ENCODE data around the gene CD28. TPM values are rescaled to one million over a fixed set of nuclear protein-coding genes. Genes with fewer than 3 reads are reported as not detected.

Gene CD28
- total RNA-seq, 1 donor, result not detected

- DNase-seq (ENCODE audit: low read depth), result no peak
- TF ChIP-seq CTCF (IDR thresholded peaks at IDR 0.05; ENCODE audit: insufficient read depth, low read length), result no peak
- H3K4me3 ChIP-seq (ENCODE audit: low read depth, low read length), result no peak overlapping the region
Measured at GRCh38 chr2:203750346-203751068, 44.1 kb downstream of the CD28 start.

- no peak overlapping the region for H3K4me3 ChIP-seq (ENCODE audit: low read depth, low read length)
- TF ChIP-seq CTCF (IDR thresholded peaks at IDR 0.05; ENCODE audit: insufficient read depth, low read length), result no peak
- DNase-seq (ENCODE audit: low read depth), result peak; percentile 66
Measured at GRCh38 chr2:203751685-203752271, 45.3 kb downstream of the CD28 start.

GRCh38 chr2:203756161-203756560 is 49.7 kb downstream of the CD28 start:
- H3K4me3 ChIP-seq (ENCODE audit: low read depth, low read length), result no peak overlapping the region
- no peak for TF ChIP-seq CTCF (IDR thresholded peaks at IDR 0.05; ENCODE audit: insufficient read depth, low read length)
- no peak for DNase-seq (ENCODE audit: low read depth)

GRCh38 chr2:203758841-203759689 is 52.6 kb downstream of the CD28 start:
- H3K4me3 ChIP-seq (ENCODE audit: low read depth, low read length), result no peak overlapping the region
- no peak for TF ChIP-seq CTCF (IDR thresholded peaks at IDR 0.05; ENCODE audit: insufficient read depth, low read length)
- peak; percentile 64 for DNase-seq (ENCODE audit: low read depth)

- TF ChIP-seq CTCF (IDR thresholded peaks at IDR 0.05; ENCODE audit: insufficient read depth, low read length), result no peak
- H3K4me3 ChIP-seq (ENCODE audit: low read depth, low read length), result no peak overlapping the region
- DNase-seq (ENCODE audit: low read depth), result peak; percentile 57
Measured at GRCh38 chr2:203759690-203760365, 53.4 kb downstream of the CD28 start.

GRCh38 chr2:203761121-203761520 is 54.7 kb downstream of the CD28 start:
- DNase-seq (ENCODE audit: low read depth), result no peak
- no peak for TF ChIP-seq CTCF (IDR thresholded peaks at IDR 0.05; ENCODE audit: insufficient read depth, low read length)
- H3K4me3 ChIP-seq (ENCODE audit: low read depth, low read length), result no peak overlapping the region

All from fibroblast of the aortic adventitia (primary cell).